NT2/D1 (cell line): ENCODE results near the gene KIF13A.

ENCODE experiments used
- SUZ12 ChIP-seq: IDR thresholded peaks from 2 replicates; pipeline ENCODE4 v1.6.1; 2011; ENCODE audit not compliant: insufficient read length, insufficient read depth; ENCODE audit errors: extremely low read depth
- ZNF274 ChIP-seq: IDR thresholded peaks from 2 replicates; pipeline ENCODE4 v1.6.1; 2011; ENCODE audit warnings: mild to moderate bottlenecking, low read depth, low read length

- no peak for TF ChIP-seq SUZ12
- TF ChIP-seq ZNF274 = no peak
These were observed 36.5 kb upstream of the KIF13A start for GRCh38 chr6:18023891-18024290.
